ENCODE measurements around the gene WDR35. TPM values are rescaled to one million over a fixed set of nuclear protein-coding genes. Genes with fewer than 3 reads are reported as not detected.

Gene WDR35
- 10 to 100 TPM; 23.0 to 31.6 (median 28.3) TPM for polyA plus RNA-seq (ENCODE audit: insufficient read length in 4 of 4)

GRCh38 chr2:19989667-19990415 is at the start of gene WDR35:
Gene WDR35 (minus strand): TSS chr2:19990105. CDS start chr2:19990015, 90 bp downstream.
- DNase-seq (ENCODE audit: low read depth in 4 of 4, low spot score in 2 of 4) = peak in 2 of 4 donors; percentile 75 to 76

- no peak for DNase-seq (ENCODE audit: low read depth in 4 of 4, low spot score in 2 of 4)
Observed at GRCh38 chr2:20037660-20038059, 47.8 kb upstream of the WDR35 start.

- no peak for DNase-seq (ENCODE audit: low read depth in 4 of 4, low spot score in 2 of 4)
Observed at GRCh38 chr2:20035955-20036666, 46.2 kb upstream of the WDR35 start.

- no peak for DNase-seq (ENCODE audit: low read depth in 4 of 4, low spot score in 2 of 4)
Observed at GRCh38 chr2:20034821-20035220, 44.9 kb upstream of the WDR35 start.

GRCh38 chr2:20034218-20034617 is 44.3 kb upstream of the WDR35 start:
- no peak for DNase-seq (ENCODE audit: low read depth in 4 of 4, low spot score in 2 of 4)

GRCh38 chr2:20033322-20033721 is 43.4 kb upstream of the WDR35 start:
- DNase-seq (ENCODE audit: low read depth in 4 of 4, low spot score in 2 of 4) = no peak

GRCh38 chr2:20030224-20030623 is 40.3 kb upstream of the WDR35 start:
- DNase-seq (ENCODE audit: low read depth in 4 of 4, low spot score in 2 of 4) = no peak

GRCh38 chr2:20027705-20028434 is 38.0 kb upstream of the WDR35 start:
- no peak for DNase-seq (ENCODE audit: low read depth in 4 of 4, low spot score in 2 of 4)

- no peak for DNase-seq (ENCODE audit: low read depth in 4 of 4, low spot score in 2 of 4)
Observed at GRCh38 chr2:20027260-20027677, 37.4 kb upstream of the WDR35 start.

- no peak for DNase-seq (ENCODE audit: low read depth in 4 of 4, low spot score in 2 of 4)
Observed at GRCh38 chr2:20025065-20025786, 35.3 kb upstream of the WDR35 start.

GRCh38 chr2:20023688-20024087 is 33.8 kb upstream of the WDR35 start:
- no peak for DNase-seq (ENCODE audit: low read depth in 4 of 4, low spot score in 2 of 4)

- no peak for DNase-seq (ENCODE audit: low read depth in 4 of 4, low spot score in 2 of 4)
Observed at GRCh38 chr2:20021405-20022009, 31.6 kb upstream of the WDR35 start.

- no peak for DNase-seq (ENCODE audit: low read depth in 4 of 4, low spot score in 2 of 4)
Observed at GRCh38 chr2:20019747-20020146, 29.8 kb upstream of the WDR35 start.

- DNase-seq (ENCODE audit: low read depth in 4 of 4, low spot score in 2 of 4) = no peak
Observed at GRCh38 chr2:20018601-20019152, 28.8 kb upstream of the WDR35 start.

- DNase-seq (ENCODE audit: low read depth in 4 of 4, low spot score in 2 of 4) = no peak
Observed at GRCh38 chr2:20016346-20016745, 26.4 kb upstream of the WDR35 start.

GRCh38 chr2:20015482-20016083 is 25.7 kb upstream of the WDR35 start:
- peak in 2 of 4 donors; percentile 46 to 54 for DNase-seq (ENCODE audit: low read depth in 4 of 4, low spot score in 2 of 4)

- DNase-seq (ENCODE audit: low read depth in 4 of 4, low spot score in 2 of 4) = no peak
Observed at GRCh38 chr2:20013126-20013849, 23.4 kb upstream of the WDR35 start.

GRCh38 chr2:20012282-20013125 is 22.6 kb upstream of the WDR35 start, which contains the start of gene MATN3:
Gene MATN3 (minus strand): TSS chr2:20012668. CDS start chr2:20012631, 37 bp downstream.
- DNase-seq (ENCODE audit: low read depth in 4 of 4, low spot score in 2 of 4) = no peak

Data from left renal cortex interstitium (tissue), 4 donors.